ENCODE results near the gene EHMT1.

The EHMT1 gene

GRCh38 chr9:137741330-137741729 lies 122.5 kb downstream of the EHMT1 start:
- no peak for TF ChIP-seq REST (IDR thresholded peaks at IDR 0.05; ENCODE audit: insufficient read depth in 1 of 2, low read depth in 2 of 2, low read length in 2 of 2)
- TF ChIP-seq SIN3A (IDR thresholded peaks at IDR 0.05; ENCODE audit: borderline replicate concordance, insufficient read depth, low read length) = no peak

GRCh38 chr9:137742698-137743097 lies 123.9 kb downstream of the EHMT1 start:
- no peak for TF ChIP-seq POLR2AphosphoS5 (IDR thresholded peaks at IDR 0.05; ENCODE audit: low read depth, low read length)
- no peak for TF ChIP-seq FOXP2 (optimal IDR thresholded peaks at IDR 0.05; ENCODE audit: borderline replicate concordance, extremely low read depth, extremely low read length, insufficient read depth)
- no peak for TF ChIP-seq REST (IDR thresholded peaks at IDR 0.05; ENCODE audit: insufficient read depth in 1 of 2, low read depth in 2 of 2, low read length in 2 of 2)
- no peak for TF ChIP-seq SIN3A (IDR thresholded peaks at IDR 0.05; ENCODE audit: borderline replicate concordance, insufficient read depth, low read length)
- no peak for TF ChIP-seq TAF1 (IDR thresholded peaks at IDR 0.05; ENCODE audit: borderline replicate concordance, insufficient read depth, low read length)

GRCh38 chr9:137743695-137744094 lies 124.9 kb downstream of the EHMT1 start:
- TF ChIP-seq SIN3A (IDR thresholded peaks at IDR 0.05; ENCODE audit: borderline replicate concordance, insufficient read depth, low read length) = no peak
- no peak for TF ChIP-seq POLR2AphosphoS5 (IDR thresholded peaks at IDR 0.05; ENCODE audit: low read depth, low read length)
- TF ChIP-seq FOXP2 (optimal IDR thresholded peaks at IDR 0.05; ENCODE audit: borderline replicate concordance, extremely low read depth, extremely low read length, insufficient read depth) = no peak
- TF ChIP-seq TAF1 (IDR thresholded peaks at IDR 0.05; ENCODE audit: borderline replicate concordance, insufficient read depth, low read length) = no peak
- no peak for TF ChIP-seq REST (IDR thresholded peaks at IDR 0.05; ENCODE audit: insufficient read depth in 1 of 2, low read depth in 2 of 2, low read length in 2 of 2)

- TF ChIP-seq TAF1 (IDR thresholded peaks at IDR 0.05; ENCODE audit: borderline replicate concordance, insufficient read depth, low read length) (no peak), REST (IDR thresholded peaks at IDR 0.05; ENCODE audit: insufficient read depth in 1 of 2, low read depth in 2 of 2, low read length in 2 of 2) (no peak), POLR2AphosphoS5 (IDR thresholded peaks at IDR 0.05; ENCODE audit: low read depth, low read length) (no peak), FOXP2 (optimal IDR thresholded peaks at IDR 0.05; ENCODE audit: borderline replicate concordance, extremely low read depth, extremely low read length, insufficient read depth) (no peak), SIN3A (IDR thresholded peaks at IDR 0.05; ENCODE audit: borderline replicate concordance, insufficient read depth, low read length) (no peak)
Observed at GRCh38 chr9:137744632-137745183, 125.9 kb downstream of the EHMT1 start.

- TF ChIP-seq REST (IDR thresholded peaks at IDR 0.05; ENCODE audit: insufficient read depth in 1 of 2, low read depth in 2 of 2, low read length in 2 of 2) (no peak), FOXP2 (optimal IDR thresholded peaks at IDR 0.05; ENCODE audit: borderline replicate concordance, extremely low read depth, extremely low read length, insufficient read depth) (no peak), POLR2AphosphoS5 (IDR thresholded peaks at IDR 0.05; ENCODE audit: low read depth, low read length) (no peak), SIN3A (IDR thresholded peaks at IDR 0.05; ENCODE audit: borderline replicate concordance, insufficient read depth, low read length) (no peak), TAF1 (IDR thresholded peaks at IDR 0.05; ENCODE audit: borderline replicate concordance, insufficient read depth, low read length) (no peak)
Observed at GRCh38 chr9:137745541-137745991, 126.8 kb downstream of the EHMT1 start.
